T-helper 17 cell (primary cell): ENCODE results near the gene TTC22. TPM values are rescaled to one million over a fixed set of nuclear protein-coding genes. Genes with fewer than 3 reads are reported as not detected.

ENCODE experiments used
- ATAC-seq: fragments of 150-1000 bp; cut with Tn5 transposase; 2 replicates; pipeline ENCODE4 v1.10.0; 2021; ENCODE audit warnings: mild to moderate bottlenecking, moderate library complexity
- DNase-seq, 3 donors: peaks; one replicate each; pipeline versions ENCODE4 v3.0.0 to v3.0.0-alpha.2; 2020 to 2021
- H3K9me3 ChIP-seq: one replicate; pipeline ENCODE4 v1.7.0; 2013; ENCODE audit warnings: low read length, mild to moderate bottlenecking; ENCODE audit not compliant: control insufficient read depth, poor library complexity, severe bottlenecking
- H3K27ac Mint-ChIP-seq: one replicate; pipeline ENCODE4 v1.8.0; 2022; ENCODE audit warnings: mild to moderate bottlenecking, moderate library complexity, mixed read lengths
- H3K27me3 Mint-ChIP-seq: one replicate; pipeline ENCODE4 v1.8.0; 2022; ENCODE audit warnings: mixed read lengths
- H3K36me3 Mint-ChIP-seq: one replicate; pipeline ENCODE4 v1.8.0; 2022; ENCODE audit warnings: low read depth, mixed read lengths
- H3K4me1 Mint-ChIP-seq: one replicate; pipeline ENCODE4 v1.8.0; 2022; ENCODE audit warnings: mild to moderate bottlenecking, mixed read lengths
- H3K4me3 Mint-ChIP-seq: one replicate; pipeline ENCODE4 v1.8.0; 2022; ENCODE audit warnings: mild to moderate bottlenecking, moderate library complexity, mixed read lengths
- total RNA-seq, 4 donors: library from RNA in 2 of 4; stranded (reverse) in 2 of 4; gene quantifications; one replicate each; pipeline ENCODE4 v1.2.3 and lab custom pipeline; 2022 to 2026

TTC22 gene
- total RNA-seq, 2 donors from 2014 or later: 10.4 to 11.2 TPM

DNA sequence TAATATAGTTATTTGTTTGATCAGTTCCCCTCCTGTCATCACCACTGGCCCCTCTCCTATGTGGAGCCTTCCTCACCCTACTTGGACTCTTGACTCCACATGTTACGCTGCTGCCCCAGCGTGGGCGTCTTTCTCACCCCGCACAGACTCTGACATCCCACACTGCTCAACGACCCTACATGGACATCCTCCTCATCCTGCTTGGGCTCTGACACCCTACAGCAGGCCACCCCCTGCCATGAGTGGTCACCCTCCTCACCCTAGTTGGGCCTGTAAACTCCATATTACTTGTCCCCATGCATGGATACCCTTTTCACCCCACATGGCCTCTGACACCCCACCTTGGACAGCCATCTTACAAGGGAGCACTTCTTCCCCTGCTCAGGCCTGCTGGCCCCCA is 64.4 kb downstream of the TTC22 start:
- Mint-ChIP-seq H3K27ac (no peak overlapping the region), H3K4me3 (no peak overlapping the region), H3K4me1 (peaks cover 13% of the 10 kb centered on the region), H3K27me3 (no peaks in the 10 kb centered on the region), H3K36me3 (peaks cover 16% of the 10 kb centered on the region)
- no peak for DNase-seq
- no peaks in the 10 kb centered on the region for H3K9me3 ChIP-seq
- ATAC-seq: no peak

Other genes with a start within 250 kb of the TTC22 start
- not detected for gene FAM151A, start 177.8 kb downstream of the TTC22 start, total RNA-seq
- under 1 TPM; 0.37 to 0.77 TPM for gene MROH7, start 159.5 kb downstream of the TTC22 start, total RNA-seq
- gene TTC4, start 85.5 kb downstream of the TTC22 start, total RNA-seq: 1 to 10 TPM; 9.1 to 9.7 TPM
- under 1 TPM; 0.37 to 0.80 TPM for gene PARS2, start 36.8 kb downstream of the TTC22 start, total RNA-seq
- 1 to 10 TPM; 1.6 to 2.8 TPM for gene DHCR24, start 85.9 kb upstream of the TTC22 start, total RNA-seq
- not detected for gene TMEM61, start 179.3 kb upstream of the TTC22 start, total RNA-seq
- gene BSND, start 197.6 kb upstream of the TTC22 start, total RNA-seq: under 1 TPM in 1 of 2 donors, not detected in 1; 0.07 TPM
- gene PCSK9, start 238.2 kb upstream of the TTC22 start, total RNA-seq: not detected